Prostate gland (tissue), 2 donors: ENCODE measurements around the gene TEF.

Experiments
- CTCF ChIP-seq, 4 experiments: fragments of 200-600 bp in 2 of 4; fragments of 450-650 bp in 2 of 4; sonication (generic) in 2 of 4; IDR thresholded peaks; 1 replicate in 3 of 4; 2 replicates in 1 of 4; pipeline ENCODE4 v1.5.1; 2016 to 2019; ENCODE audit warnings: antibody characterized with exemption in 4 of 4, mild to moderate bottlenecking in 2 of 4, moderate library complexity in 2 of 4
- POLR2A ChIP-seq: fragments of 450-650 bp; IDR thresholded peaks from one replicate; pipeline ENCODE4 v1.6.1; 2016; ENCODE audit warnings: antibody characterized with exemption, mild to moderate bottlenecking
- POLR2AphosphoS5 ChIP-seq: sonication (generic); formaldehyde crosslinking; IDR thresholded peaks from one replicate; pipeline ENCODE4 v1.6.1; 2017; ENCODE audit warnings: antibody characterized with exemption

- no peak for TF ChIP-seq POLR2A
- TF ChIP-seq CTCF (IDR thresholded peaks at IDR 0.05) = no peak
- no peak for TF ChIP-seq POLR2AphosphoS5
These were observed 29.7 kb upstream of the TEF start for GRCh38 chr22:41352058-41352457.
